NCI-H460 (cell line): ENCODE data around the gene CEP192. TPM values are rescaled to one million over a fixed set of nuclear protein-coding genes. Genes with fewer than 3 reads are reported as not detected.

Experiments used
- total RNA-seq: library from RNA; depleted of rRNA; stranded (reverse); fragments of >200 nt; shearing (Covaris generic); gene quantifications from 2 replicates; pipeline ENCODE4 v1.2.3, GENCODE V29; 2014; rRNA removed

Gene CEP192
- total RNA-seq, 1 experiment from 2014 or later: 16.6 TPM

Other genes with a start within 250 kb of the CEP192 start
- gene PTPN2, start 107.1 kb upstream of the CEP192 start, total RNA-seq: 34.4 and 38.8 TPM in 2 replicates
- gene SEH1L, start 43.4 kb upstream of the CEP192 start, total RNA-seq: 43.2 and 43.3 TPM in 2 replicates
- gene LDLRAD4, start 227.4 kb downstream of the CEP192 start, total RNA-seq: not detected in 2 replicates